GM12878 (cell line): ENCODE results near the gene RCL1. TPM values are rescaled to one million over a fixed set of nuclear protein-coding genes. Genes with fewer than 3 reads are reported as not detected.

Experiments used
- ATAC-seq: fragments of 200-7000 bp; cut with Tn5 transposase; 3 replicates; pipeline ENCODE4 v1.9.1; 2020; ENCODE audit warnings: mild to moderate bottlenecking, moderate library complexity
- BruUV-seq: library from RNA; stranded (reverse); fragments of 400-500 nt; replicated peaks from 2 replicates; lab custom pipeline; 2021; lab: Mats Ljungman, UMichigan
- CTCF ChIA-PET: fragments of 300-600 bp; sonication (Branson Sonifier 250); formaldehyde crosslinking; extraction: SDS; loops from one replicate; lab custom pipeline; 2021; ENCODE audit warnings: inconsistent platforms; lab: Yijun Ruan, JAX
- POLR2A ChIA-PET: fragments of 350-600 bp; formaldehyde crosslinking; extraction: SDS; loops from one replicate; lab custom pipeline; 2021; ENCODE audit warnings: inconsistent platforms; lab: Charles Lee
- RAD21 ChIA-PET: fragments of 300-600 bp; sonication (Branson Sonifier 250); formaldehyde crosslinking; loops from one replicate; lab custom pipeline; 2023; ENCODE audit warnings: antibody characterized with exemption; ENCODE audit not compliant: unreplicated experiment; lab: Charles Lee
- SMC1A ChIA-PET: fragments of 300-600 bp; sonication (Branson Sonifier 250); formaldehyde crosslinking; loops from one replicate; lab custom pipeline; 2023; ENCODE audit not compliant: unreplicated experiment, uncharacterized antibody; lab: Charles Lee
- DNase-seq: peaks from one replicate; pipeline ENCODE4 v3.0.0-alpha.2; 2011; ENCODE audit warnings: low read depth, low spot score
- FAIRE-seq: peaks from 3 replicates; lab custom pipeline; 2011; peaks lifted over from hg19 to GRCh38; lab: Jason Lieb, UNC
- H2AFZ ChIP-seq: 2 replicates; pipeline ENCODE4 v1.6.0; 2011; ENCODE audit warnings: low read depth, low read length, control low read depth; ENCODE audit not compliant: control insufficient read depth
- H3K27ac ChIP-seq: 2 replicates; pipeline ENCODE4 v1.5.1; 2011; ENCODE audit warnings: control low read depth; ENCODE audit not compliant: control insufficient read depth, insufficient read depth
- H3K27me3 ChIP-seq, 2 experiments: replicated peaks in 1 of 2; 2 replicates each; pipeline versions ENCODE4 v1.6.0 to v1.6.1; 2011; ENCODE audit warnings: low read length in 1 of 2; ENCODE audit not compliant: control insufficient read depth in 2 of 2, insufficient read depth in 2 of 2
- H3K36me3 ChIP-seq, 2 experiments: 2 replicates each; pipeline ENCODE4 v1.5.1; 2011; ENCODE audit warnings: low read length in 1 of 2; ENCODE audit not compliant: control insufficient read depth in 2 of 2, insufficient read depth in 2 of 2
- H3K4me1 ChIP-seq: 2 replicates; pipeline ENCODE4 v1.6.1; 2011; ENCODE audit warnings: mild to moderate bottlenecking, low read length, moderate library complexity, mixed read lengths; ENCODE audit not compliant: control insufficient read depth, insufficient read depth
- H3K4me2 ChIP-seq: 2 replicates; pipeline ENCODE4 v1.6.0; 2011; ENCODE audit warnings: control low read depth; ENCODE audit not compliant: control insufficient read depth, insufficient read depth
- H3K4me3 ChIP-seq: fragments of 200-600 bp; sonication (generic); 2 replicates; pipeline ENCODE4 v1.5.1; 2016
- H3K79me2 ChIP-seq: 2 replicates; pipeline ENCODE4 v1.6.0; 2011; ENCODE audit warnings: low read length; ENCODE audit not compliant: control insufficient read depth, insufficient read depth
- H3K9ac ChIP-seq: 2 replicates; pipeline ENCODE4 v1.8.0; 2011; ENCODE audit warnings: low read length, control low read depth, mixed read lengths; ENCODE audit not compliant: control insufficient read depth, insufficient read depth
- H3K9me3 ChIP-seq: replicated peaks from 3 replicates; pipeline ENCODE4 v1.5.1; 2011; ENCODE audit warnings: mild to moderate bottlenecking, low read length; ENCODE audit not compliant: control insufficient read depth, insufficient read depth
- H4K20me1 ChIP-seq: 2 replicates; pipeline ENCODE4 v1.6.0; 2011; ENCODE audit not compliant: control insufficient read depth, insufficient read depth
- CBFB ChIP-seq: IDR thresholded peaks from 2 replicates; pipeline ENCODE4 v1.6.1; 2016; ENCODE audit warnings: antibody characterized with exemption, low read depth
- CEBPZ ChIP-seq: fragments of 150-350 bp; IDR thresholded peaks from 2 replicates; pipeline ENCODE4 v1.6.1; 2016; ENCODE audit warnings: low read depth, low read length
- NKRF ChIP-seq: fragments of 450-650 bp; conservative IDR thresholded peaks from 2 replicates; pipeline ENCODE4 v1.6.1; 2017; ENCODE audit warnings: mild to moderate bottlenecking, moderate library complexity
- SRF ChIP-seq, 2 experiments: IDR thresholded peaks; 2 replicates each; pipeline ENCODE4 v1.6.1; 2011; ENCODE audit warnings: low read depth in 2 of 2, low read length in 2 of 2, mild to moderate bottlenecking in 1 of 2, moderate library complexity in 1 of 2
- WGBS: methylation state at CpG from one replicate; pipeline ENCODE4 v1.1.6; 2016; ENCODE audit warnings: low lambda C conversion rate; ENCODE audit not compliant: insufficient replicate concordance, insufficient coverage; ENCODE audit errors: missing lambda C conversion rate; 5-methylcytosine and 5-hydroxymethylcytosine counted together
- in situ Hi-C: fragments of 300-500 bp; cut with MboI; formaldehyde crosslinking; loops from 9 replicates; pipeline ENCODE4 v1.14.3; 2018; ENCODE audit warnings: mixed read lengths
- intact Hi-C: fragments of 100-400 bp; cut with micrococcal nuclease; formaldehyde crosslinking; loops from one replicate; pipeline ENCODE4 v1.14.2; 2022; ENCODE audit not compliant: unreplicated experiment
- polyA plus RNA-seq, 11 experiments: library from polyadenylated mRNA; depleted of rRNA in 4 of 11; unstranded in 6 of 11; stranded (reverse) in 5 of 11; fragments of >200 nt; fragmentation: Nextera tagmentation in 4 of 11; fragmentation: Illumina TruSeq in 1 of 11; extraction: Ambion mirVana in 4 of 11; extraction: Trizol in 1 of 11; gene quantifications; 1 replicate in 1 of 11; 2 replicates in 10 of 11; pipeline versions ENCODE4 v1.2.1 to v1.2.3, GENCODE V29; 2011 to 2016; ENCODE audit warnings: inconsistent platforms in 2 of 11, missing spikeins in 2 of 11, low read depth in 1 of 11
- total RNA-seq, 4 experiments: library from RNA; depleted of rRNA in 3 of 4; stranded (reverse); fragments of >200 nt in 3 of 4; fragmentation: Illumina TruSeq in 1 of 4; extraction: Trizol in 1 of 4; gene quantifications; 2 replicates each; pipeline versions ENCODE4 v1.2.1 to v1.2.3, GENCODE V29; 2013 to 2021
- TF ChIP-seq, protein P1 (sequence below): fragments of 450-650 bp; IDR thresholded peaks from 2 replicates; pipeline ENCODE4 v1.6.1; 2017; ENCODE audit warnings: mild to moderate bottlenecking, moderate library complexity

The RCL1 gene
- total and polyA plus RNA-seq, 10 of the 15 experiments (the other 5 are each of a cell fraction or from before 2014, with no cell fraction given): 21.1 to 46.8 (median 30.5) TPM

- H4K20me1 ChIP-seq: no peaks in the 10 kb centered on the region
- no peak for DNase-seq
- no peaks in the 10 kb centered on the region for H3K79me2 ChIP-seq
- no peak overlapping the region for H2AFZ ChIP-seq
- BruUV-seq: no TSS peak
- H3K4me1 ChIP-seq: no peaks in the 10 kb centered on the region
- H3K36me3 ChIP-seq: peaks cover 15 to 24% of the 10 kb centered on the region in 2 experiments
- in situ Hi-C loops: no loop called here
- no peaks in the 10 kb centered on the region for H3K27me3 ChIP-seq
- FAIRE-seq: no peak
- ATAC-seq: no peak
- WGBS: 100% methylated on average over 3 of the region's 3 CpGs
- no peaks in the 10 kb centered on the region for H3K9me3 ChIP-seq
- ChIA-PET SMC1A (interaction anchor here (0.5 kb wide), 1 partner anchor 1327 kb away, joined by 3 read pairs; no protein-coding TSS in a partner anchor), RAD21 (interaction anchor here (2.0 kb wide), 1 partner anchor 44 kb away, joined by 10 read pairs; the partner anchor contains the start of gene RCL1), CTCF (interaction anchor here (1.1 to 3.1 kb wide), 2 partner anchors 9 to 152 kb away, joined by 3 to 16 read pairs; no protein-coding TSS in a partner anchor), POLR2A (no interaction called here)
- TF ChIP-seq SRF (IDR thresholded peaks at IDR 0.05; ENCODE audit: low read depth in 2 of 2, low read length in 2 of 2) (no peak), CBFB (no peak), CEBPZ (no peak), NKRF (no peak)
- TF ChIP-seq, protein P1, sequence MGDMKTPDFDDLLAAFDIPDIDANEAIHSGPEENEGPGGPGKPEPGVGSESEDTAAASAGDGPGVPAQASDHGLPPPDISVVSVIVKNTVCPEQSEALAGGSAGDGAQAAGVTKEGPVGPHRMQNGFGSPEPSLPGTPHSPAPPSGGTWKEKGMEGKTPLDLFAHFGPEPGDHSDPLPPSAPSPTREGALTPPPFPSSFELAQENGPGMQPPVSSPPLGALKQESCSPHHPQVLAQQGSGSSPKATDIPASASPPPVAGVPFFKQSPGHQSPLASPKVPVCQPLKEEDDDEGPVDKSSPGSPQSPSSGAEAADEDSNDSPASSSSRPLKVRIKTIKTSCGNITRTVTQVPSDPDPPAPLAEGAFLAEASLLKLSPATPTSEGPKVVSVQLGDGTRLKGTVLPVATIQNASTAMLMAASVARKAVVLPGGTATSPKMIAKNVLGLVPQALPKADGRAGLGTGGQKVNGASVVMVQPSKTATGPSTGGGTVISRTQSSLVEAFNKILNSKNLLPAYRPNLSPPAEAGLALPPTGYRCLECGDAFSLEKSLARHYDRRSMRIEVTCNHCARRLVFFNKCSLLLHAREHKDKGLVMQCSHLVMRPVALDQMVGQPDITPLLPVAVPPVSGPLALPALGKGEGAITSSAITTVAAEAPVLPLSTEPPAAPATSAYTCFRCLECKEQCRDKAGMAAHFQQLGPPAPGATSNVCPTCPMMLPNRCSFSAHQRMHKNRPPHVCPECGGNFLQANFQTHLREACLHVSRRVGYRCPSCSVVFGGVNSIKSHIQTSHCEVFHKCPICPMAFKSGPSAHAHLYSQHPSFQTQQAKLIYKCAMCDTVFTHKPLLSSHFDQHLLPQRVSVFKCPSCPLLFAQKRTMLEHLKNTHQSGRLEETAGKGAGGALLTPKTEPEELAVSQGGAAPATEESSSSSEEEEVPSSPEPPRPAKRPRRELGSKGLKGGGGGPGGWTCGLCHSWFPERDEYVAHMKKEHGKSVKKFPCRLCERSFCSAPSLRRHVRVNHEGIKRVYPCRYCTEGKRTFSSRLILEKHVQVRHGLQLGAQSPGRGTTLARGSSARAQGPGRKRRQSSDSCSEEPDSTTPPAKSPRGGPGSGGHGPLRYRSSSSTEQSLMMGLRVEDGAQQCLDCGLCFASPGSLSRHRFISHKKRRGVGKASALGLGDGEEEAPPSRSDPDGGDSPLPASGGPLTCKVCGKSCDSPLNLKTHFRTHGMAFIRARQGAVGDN: no peak
- intact Hi-C loops: no loop called here
- no peak overlapping the region for H3K4me2 ChIP-seq
- no peak overlapping the region for H3K27ac ChIP-seq
- H3K4me3 ChIP-seq: no peak overlapping the region
- no peak overlapping the region for H3K9ac ChIP-seq
Measured at GRCh38 chr9:4836676-4837075, 43.9 kb downstream of the RCL1 start.
